IgD-negative memory B cell (primary cell): ENCODE measurements around the gene VSTM2B. TPM values are rescaled to one million over a fixed set of nuclear protein-coding genes. Genes with fewer than 3 reads are reported as not detected.

Source experiments
- H3K27ac Mint-ChIP-seq, 3 donors: one replicate each; pipeline ENCODE4 v1.8.0; 2020 to 2022; ENCODE audit warnings: mild to moderate bottlenecking in 3 of 3, mixed read lengths in 3 of 3, moderate library complexity in 1 of 3
- H3K27me3 Mint-ChIP-seq: one replicate; pipeline ENCODE4 v1.8.0; 2021; ENCODE audit warnings: mixed read lengths
- H3K36me3 Mint-ChIP-seq: one replicate; pipeline ENCODE4 v1.8.0; 2020; ENCODE audit warnings: mild to moderate bottlenecking, mixed read lengths
- H3K4me1 Mint-ChIP-seq, 3 donors: one replicate each; pipeline ENCODE4 v1.8.0; 2020 to 2022; ENCODE audit warnings: mixed read lengths in 3 of 3, mild to moderate bottlenecking in 1 of 3
- H3K4me3 Mint-ChIP-seq, 4 donors: one replicate each; pipeline ENCODE4 v1.8.0; 2020 to 2022; ENCODE audit warnings: mild to moderate bottlenecking in 4 of 4, mixed read lengths in 4 of 4, moderate library complexity in 3 of 4
- H3K9me3 Mint-ChIP-seq, 3 donors: one replicate each; pipeline ENCODE4 v1.8.0; 2020 to 2021; ENCODE audit warnings: mixed read lengths in 3 of 3, mild to moderate bottlenecking in 1 of 3
- polyA plus RNA-seq: library from polyadenylated mRNA; unstranded; fragments of 300-500 nt; fragmentation: Illumina TruSeq; gene quantifications from one replicate; pipeline ENCODE4 v1.2.3, GENCODE V29; 2021

The VSTM2B gene
- polyA plus RNA-seq, 1 donor from 2014 or later = not detected

- Mint-ChIP-seq H3K27ac (no peak overlapping the region), H3K9me3 (peaks cover 0 to 9% (median 5%) of the 10 kb centered on the region in 3 donors), H3K36me3 (no peaks in the 10 kb centered on the region), H3K27me3 (peaks cover 5% of the 10 kb centered on the region), H3K4me3 (no peak overlapping the region), H3K4me1 (no peaks in the 10 kb centered on the region)
Observed at GRCh38 chr19:29583196-29583999, 57.6 kb downstream of the VSTM2B start.

- Mint-ChIP-seq H3K4me1 (no peaks in the 10 kb centered on the region), H3K27me3 (peaks cover 10% of the 10 kb centered on the region), H3K4me3 (no peak overlapping the region), H3K9me3 (peaks cover 0 to 6% (median 5%) of the 10 kb centered on the region in 3 donors), H3K27ac (no peak overlapping the region), H3K36me3 (no peaks in the 10 kb centered on the region)
Observed at GRCh38 chr19:29586401-29586800, 60.6 kb downstream of the VSTM2B start.

DNA sequence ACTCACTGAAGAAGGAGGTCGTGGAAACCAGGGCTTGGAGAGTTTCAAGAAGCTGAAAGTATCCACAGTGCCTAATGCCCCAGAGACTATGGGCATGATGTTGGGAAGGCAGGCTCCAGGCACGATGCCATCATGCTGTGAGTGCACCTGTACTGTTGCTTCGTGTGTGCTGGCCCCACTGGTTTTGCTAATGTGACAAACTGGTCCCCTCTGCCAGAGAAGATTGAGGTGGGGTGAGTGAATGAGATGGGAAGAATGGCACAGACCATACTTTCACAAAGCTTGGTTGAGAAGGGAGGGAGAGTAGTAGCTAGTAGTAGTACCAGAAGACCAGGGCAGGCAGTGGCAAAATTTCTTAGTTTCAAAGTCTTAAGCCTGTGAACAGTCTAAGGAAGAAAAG lies 61.3 kb downstream of the VSTM2B start:
- no peaks in the 10 kb centered on the region for H3K36me3 Mint-ChIP-seq
- peak overlapping the region in 1 of 4 donors; percentile 11 for H3K4me3 Mint-ChIP-seq
- H3K27ac Mint-ChIP-seq = no peak overlapping the region
- no peaks in the 10 kb centered on the region for H3K4me1 Mint-ChIP-seq
- H3K9me3 Mint-ChIP-seq = peaks cover 0 to 6% (median 5%) of the 10 kb centered on the region in 3 donors
- peaks cover 15% of the 10 kb centered on the region for H3K27me3 Mint-ChIP-seq

- Mint-ChIP-seq H3K36me3 (no peaks in the 10 kb centered on the region), H3K4me3 (peak overlapping the region in 1 of 4 donors; percentile 11), H3K27ac (no peak overlapping the region), H3K27me3 (peaks cover 17% of the 10 kb centered on the region), H3K9me3 (peaks cover 0 to 6% (median 5%) of the 10 kb centered on the region in 3 donors), H3K4me1 (no peaks in the 10 kb centered on the region)
Observed at GRCh38 chr19:29587518-29587986, 61.8 kb downstream of the VSTM2B start.

DNA sequence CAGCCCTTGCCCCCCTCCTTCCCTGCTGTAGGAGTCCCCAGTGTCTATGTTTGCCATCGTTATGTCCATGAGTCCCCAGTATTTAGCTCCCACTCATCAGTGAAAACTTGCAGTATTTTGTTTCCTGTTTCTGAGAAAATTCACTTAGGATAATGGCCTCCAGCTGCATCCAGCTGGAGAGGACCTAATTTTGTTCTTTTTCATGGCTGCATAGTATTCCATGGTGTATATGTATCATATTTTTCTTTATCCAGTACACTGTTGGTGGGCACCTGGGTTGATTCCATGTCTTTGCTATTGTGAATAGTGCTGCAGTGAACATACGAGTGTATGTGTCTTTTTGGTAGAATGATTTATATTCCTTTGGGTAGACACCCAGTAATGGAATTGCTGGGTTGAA lies 62.3 kb downstream of the VSTM2B start:
- Mint-ChIP-seq H3K27me3 (peaks cover 20% of the 10 kb centered on the region), H3K36me3 (no peaks in the 10 kb centered on the region), H3K4me3 (no peak overlapping the region), H3K4me1 (no peaks in the 10 kb centered on the region), H3K9me3 (peaks cover 0 to 6% (median 5%) of the 10 kb centered on the region in 3 donors), H3K27ac (no peak overlapping the region)

GRCh38 chr19:29590278-29590677 lies 64.5 kb downstream of the VSTM2B start:
- Mint-ChIP-seq H3K36me3 (no peaks in the 10 kb centered on the region), H3K27me3 (peaks cover 23% of the 10 kb centered on the region), H3K9me3 (peaks cover 0 to 6% (median 2%) of the 10 kb centered on the region in 3 donors), H3K27ac (no peak overlapping the region), H3K4me3 (no peak overlapping the region), H3K4me1 (no peaks in the 10 kb centered on the region)

GRCh38 chr19:29591670-29592069 lies 65.9 kb downstream of the VSTM2B start:
- H3K27me3 Mint-ChIP-seq = peaks cover 26% of the 10 kb centered on the region
- no peak overlapping the region for H3K27ac Mint-ChIP-seq
- H3K9me3 Mint-ChIP-seq = peaks cover 0 to 6% (median 2%) of the 10 kb centered on the region in 3 donors

DNA sequence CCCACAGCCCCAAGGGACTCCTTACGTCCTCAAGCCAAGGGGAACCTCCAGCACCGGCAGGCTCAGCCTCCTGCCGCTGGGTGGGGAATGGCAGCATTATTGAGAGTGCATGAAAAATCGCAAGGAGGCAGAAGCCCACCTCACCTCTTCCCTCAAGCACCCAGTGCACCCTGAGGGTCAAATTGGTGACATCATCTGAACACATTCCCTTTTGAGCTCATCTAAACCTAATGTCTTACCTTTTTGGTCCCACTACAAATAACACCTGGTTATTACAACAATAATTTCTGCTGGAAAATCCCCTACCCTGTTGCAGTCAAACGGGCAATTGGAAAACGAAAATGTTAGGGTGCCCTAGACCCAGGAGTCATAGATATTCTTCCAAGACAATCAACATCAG lies 68.1 kb downstream of the VSTM2B start:
- peaks cover 0 to 6% (median 0%) of the 10 kb centered on the region in 3 donors for H3K9me3 Mint-ChIP-seq
- H3K27me3 Mint-ChIP-seq = peaks cover 23% of the 10 kb centered on the region
- peaks cover 1% of the 10 kb centered on the region for H3K36me3 Mint-ChIP-seq
- peak overlapping the region in 1 of 3 donors; percentile 35 for H3K27ac Mint-ChIP-seq
- H3K4me1 Mint-ChIP-seq = no peaks in the 10 kb centered on the region
- no peak overlapping the region for H3K4me3 Mint-ChIP-seq

More at GRCh38 chr19:29591670-29592069, 65.9 kb downstream of the VSTM2B start:
- H3K4me1 Mint-ChIP-seq = no peaks in the 10 kb centered on the region
- peak overlapping the region in 1 of 4 donors; percentile 6 for H3K4me3 Mint-ChIP-seq
- H3K36me3 Mint-ChIP-seq = no peaks in the 10 kb centered on the region

GRCh38 chr19:29596080-29596727 lies 70.4 kb downstream of the VSTM2B start:
- H3K4me1 Mint-ChIP-seq = no peaks in the 10 kb centered on the region
- H3K27me3 Mint-ChIP-seq = peaks cover 19% of the 10 kb centered on the region
- no peak overlapping the region for H3K27ac Mint-ChIP-seq
- no peaks in the 10 kb centered on the region for H3K9me3 Mint-ChIP-seq
- H3K36me3 Mint-ChIP-seq = peaks cover 1% of the 10 kb centered on the region
- H3K4me3 Mint-ChIP-seq = no peak overlapping the region

GRCh38 chr19:29596885-29597525 lies 71.2 kb downstream of the VSTM2B start:
- Mint-ChIP-seq H3K36me3 (peaks cover 1% of the 10 kb centered on the region), H3K4me3 (no peak overlapping the region), H3K27me3 (peaks cover 13% of the 10 kb centered on the region), H3K4me1 (no peaks in the 10 kb centered on the region), H3K9me3 (no peaks in the 10 kb centered on the region), H3K27ac (no peak overlapping the region)

DNA sequence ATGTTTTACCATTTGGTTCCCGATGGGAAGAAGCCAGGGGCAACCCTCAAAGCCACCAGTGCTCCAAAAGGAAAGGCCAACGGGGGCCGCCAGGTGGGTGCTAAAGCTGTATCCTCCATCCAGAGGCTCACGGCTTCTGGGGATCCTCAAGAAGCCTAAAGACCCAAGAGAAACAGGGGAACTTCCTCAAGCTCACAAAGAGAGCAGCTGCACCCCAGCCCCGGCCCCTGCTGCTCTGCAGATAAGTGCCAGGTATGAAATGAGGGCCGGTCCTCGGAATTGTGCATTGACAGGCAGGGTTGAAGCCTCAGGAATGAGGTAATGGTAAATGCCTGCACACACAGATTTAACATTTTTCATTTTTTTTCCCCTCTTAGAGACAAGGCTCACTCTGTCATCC lies 72.2 kb downstream of the VSTM2B start:
- peak overlapping the region in 1 of 3 donors; percentile 76 for H3K27ac Mint-ChIP-seq
- H3K9me3 Mint-ChIP-seq = no peaks in the 10 kb centered on the region
- peaks cover 1% of the 10 kb centered on the region for H3K36me3 Mint-ChIP-seq
- peaks cover 6% of the 10 kb centered on the region for H3K27me3 Mint-ChIP-seq
- peaks cover 0 to 4% (median 1%) of the 10 kb centered on the region in 3 donors for H3K4me1 Mint-ChIP-seq
- no peak overlapping the region for H3K4me3 Mint-ChIP-seq

GRCh38 chr19:29598496-29598895 lies 72.7 kb downstream of the VSTM2B start:
- Mint-ChIP-seq H3K27ac (peak overlapping the region in 1 of 3 donors; percentile 76), H3K36me3 (peaks cover 1% of the 10 kb centered on the region), H3K9me3 (no peaks in the 10 kb centered on the region), H3K4me3 (peak overlapping the region in 1 of 4 donors; percentile 52), H3K27me3 (peaks cover 6% of the 10 kb centered on the region), H3K4me1 (peaks cover 0 to 4% (median 1%) of the 10 kb centered on the region in 3 donors)

DNA sequence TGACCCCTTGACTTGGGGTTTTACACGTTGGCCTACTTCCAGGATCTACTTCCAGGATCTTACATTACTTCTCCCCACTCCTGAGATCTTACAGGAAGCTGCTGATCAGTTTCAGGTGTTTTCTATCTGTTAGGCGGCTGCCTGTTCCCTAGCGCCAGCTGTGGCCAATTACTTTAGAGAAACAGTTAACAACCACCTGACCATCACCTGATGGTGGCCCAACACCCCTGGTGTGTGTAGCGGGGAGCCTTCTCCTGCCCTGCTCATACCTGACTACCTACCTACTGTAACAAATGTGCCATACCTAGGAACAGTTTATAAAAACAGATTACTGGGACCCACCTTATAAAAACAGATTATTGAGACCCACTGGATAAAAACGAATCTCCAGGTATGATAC lies 77.5 kb downstream of the VSTM2B start:
- no peaks in the 10 kb centered on the region for H3K9me3 Mint-ChIP-seq
- H3K4me1 Mint-ChIP-seq = peaks cover 10 to 15% (median 13%) of the 10 kb centered on the region in 3 donors
- H3K27ac Mint-ChIP-seq = no peak overlapping the region
- no peaks in the 10 kb centered on the region for H3K36me3 Mint-ChIP-seq
- H3K27me3 Mint-ChIP-seq = no peaks in the 10 kb centered on the region
- H3K4me3 Mint-ChIP-seq = peak overlapping the region in 1 of 4 donors; percentile 48

DNA sequence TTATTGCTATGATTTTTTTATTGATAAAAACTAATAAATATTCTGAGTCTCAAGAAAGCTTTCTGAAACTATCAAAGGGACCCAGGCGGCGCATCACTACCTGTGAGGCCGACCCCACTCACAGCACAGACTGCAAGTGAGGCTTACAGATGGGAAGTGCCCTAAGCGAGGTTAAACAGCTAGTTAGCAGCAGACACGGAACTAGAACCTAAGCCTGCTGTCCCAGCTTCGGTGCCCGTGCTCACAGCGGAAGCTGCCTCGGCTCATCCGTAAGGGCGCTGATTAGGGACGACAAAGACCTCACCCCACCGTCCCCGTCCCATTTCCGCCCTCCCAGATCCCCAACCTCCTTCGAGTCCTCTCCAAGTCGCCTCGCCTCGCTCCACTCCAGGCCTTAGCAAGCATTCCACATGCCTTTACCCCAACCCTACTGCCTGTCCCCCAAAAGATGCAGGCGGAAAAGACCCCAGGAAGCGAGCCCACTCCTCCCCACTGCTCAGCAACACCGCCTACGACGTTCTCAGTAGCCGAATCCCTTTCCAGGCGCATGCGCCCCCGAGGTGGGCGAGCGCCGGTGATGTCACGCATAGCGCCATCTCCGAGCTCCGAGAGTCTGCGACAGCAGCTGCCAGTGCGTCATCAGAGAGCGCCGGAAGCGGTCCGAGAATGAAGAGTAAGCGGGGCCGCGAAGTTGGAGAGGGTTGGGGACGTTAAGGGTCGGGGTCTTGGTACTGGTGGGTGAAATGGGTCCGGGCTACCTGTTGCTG lies 80.0 kb downstream of the VSTM2B start, which contains the start of gene POP4:
Gene POP4, plus strand, starts transcription at position 631 of the 767 bp plus-strand sequence. Its CDS starts 36 bp downstream, at position 667.
- Mint-ChIP-seq H3K27ac (peak within 1 kb of the TSS; percentile 98 to 100 (median 100)), H3K27me3 (no peaks in the 10 kb centered on the region), H3K9me3 (no peaks in the 10 kb centered on the region), H3K4me1 (peaks cover 14 to 18% (median 15%) of the 10 kb centered on the region in 3 donors), H3K4me3 (peak within 1 kb of the TSS; percentile 98 to 100 (median 100)), H3K36me3 (no peaks in the 10 kb centered on the region)
